Lower lobe of right lung (tissue), 2 donors: ENCODE results near the gene CKAP5. TPM values are rescaled to one million over a fixed set of nuclear protein-coding genes. Genes with fewer than 3 reads are reported as not detected.

Source experiments
- ATAC-seq, 2 donors: fragments of 200-7000 bp; cut with Tn5 transposase; one replicate each; pipeline ENCODE4 v1.9.1; 2020 to 2022; ENCODE audit warnings: mild to moderate bottlenecking in 2 of 2, moderate library complexity in 2 of 2
- DNase-seq: peaks from one replicate; pipeline ENCODE4 v3.0.0-alpha.2; 2020
- H3K27ac ChIP-seq: fragments of 200-600 bp; one replicate; pipeline ENCODE4 v1.8.0; 2022
- H3K27me3 ChIP-seq: fragments of 200-600 bp; one replicate; pipeline ENCODE4 v1.8.0; 2022; ENCODE audit warnings: low read depth
- H3K36me3 ChIP-seq: fragments of 200-600 bp; one replicate; pipeline ENCODE4 v1.8.0; 2022; ENCODE audit warnings: mild to moderate bottlenecking
- H3K4me1 ChIP-seq: fragments of 200-600 bp; one replicate; pipeline ENCODE4 v1.8.0; 2022
- H3K4me3 ChIP-seq: fragments of 200-600 bp; one replicate; pipeline ENCODE4 v1.8.0; 2022; ENCODE audit warnings: mild to moderate bottlenecking
- H3K9me3 ChIP-seq: fragments of 200-600 bp; one replicate; pipeline ENCODE4 v1.8.0; 2022
- CTCF ChIP-seq: fragments of 200-600 bp; IDR thresholded peaks from one replicate; pipeline ENCODE4 v1.8.0; 2022; ENCODE audit warnings: antibody characterized with exemption, mild to moderate bottlenecking
- intact Hi-C: fragments of 100-400 bp; cut with DNase I; formaldehyde crosslinking; loops from one replicate; pipeline ENCODE4 v1.11.0; 2022
- total RNA-seq: library from RNA; stranded (reverse); fragmentation: NEBNext Ultra II Directional; extraction: Animal tissue kit (Norgen Biotek cat#: 25700); gene quantifications from one replicate; pipeline ENCODE4 v1.2.1, GENCODE V29; 2021
- donor health status: DM: no; HTN: yes; CAD: no; lungs with severe emphysema.

Gene CKAP5
- total RNA-seq, 1 donor from 2014 or later, result 59.7 TPM

DNA sequence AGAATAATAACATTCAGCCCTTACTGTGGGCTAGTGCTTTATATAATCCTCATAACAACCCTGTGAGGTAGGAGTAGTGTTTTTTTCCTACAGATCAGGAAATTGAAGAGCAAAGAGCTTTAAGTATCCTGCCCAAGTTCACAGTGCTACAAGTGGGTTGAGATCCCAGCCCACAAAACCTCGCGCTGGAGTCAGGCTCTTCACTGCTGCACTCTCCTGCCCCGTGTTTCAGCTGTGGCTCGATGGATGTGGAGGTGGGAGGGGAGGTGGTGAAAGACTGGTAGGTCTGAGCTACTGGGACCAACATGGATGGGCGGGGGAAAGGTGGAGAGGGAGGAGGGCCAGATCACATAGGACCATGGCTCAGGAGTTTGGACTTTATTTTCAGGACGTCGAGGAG lies 139.2 kb downstream of the CKAP5 start:
- DNase-seq (no peak), ATAC-seq (no peak)
- intact Hi-C loops, result no loop called here
- Histone ChIP-seq H3K27me3 (no peaks in the 10 kb centered on the region), H3K4me3 (no peak overlapping the region), H3K27ac (no peak overlapping the region), H3K4me1 (peaks cover 13% of the 10 kb centered on the region), H3K9me3 (no peaks in the 10 kb centered on the region), H3K36me3 (peaks cover 52% of the 10 kb centered on the region)
- no peak for TF ChIP-seq CTCF

DNA sequence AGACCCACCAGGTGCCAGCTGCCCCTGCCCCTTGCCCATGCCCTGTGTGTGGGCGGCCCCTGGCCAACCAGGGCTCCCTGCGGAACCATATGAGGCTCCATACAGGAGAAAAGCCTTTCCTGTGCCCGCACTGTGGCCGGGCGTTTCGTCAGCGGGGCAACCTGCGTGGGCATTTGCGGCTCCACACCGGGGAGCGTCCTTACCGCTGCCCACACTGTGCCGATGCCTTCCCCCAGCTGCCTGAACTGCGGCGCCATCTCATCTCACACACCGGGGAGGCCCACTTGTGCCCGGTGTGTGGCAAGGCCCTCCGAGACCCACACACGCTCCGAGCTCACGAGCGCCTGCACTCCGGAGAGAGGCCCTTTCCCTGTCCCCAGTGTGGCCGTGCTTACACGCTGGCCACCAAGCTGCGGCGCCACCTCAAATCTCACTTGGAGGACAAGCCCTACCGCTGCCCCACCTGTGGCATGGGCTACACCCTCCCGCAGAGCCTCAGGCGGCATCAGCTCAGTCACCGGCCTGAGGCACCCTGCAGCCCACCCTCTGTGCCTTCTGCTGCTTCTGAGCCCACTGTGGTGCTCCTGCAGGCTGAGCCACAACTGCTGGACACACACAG lies 140.9 kb downstream of the CKAP5 start:
- intact Hi-C loops, result no loop called here
- H3K4me3 ChIP-seq, result no peak overlapping the region
- DNase-seq (no peak), ATAC-seq (no peak)
- peaks cover 52% of the 10 kb centered on the region for H3K36me3 ChIP-seq
- H3K4me1 ChIP-seq, result peaks cover 20% of the 10 kb centered on the region
- no peaks in the 10 kb centered on the region for H3K27me3 ChIP-seq
- H3K9me3 ChIP-seq, result no peaks in the 10 kb centered on the region
- no peak for TF ChIP-seq CTCF
- no peak overlapping the region for H3K27ac ChIP-seq

- peaks cover 55% of the 10 kb centered on the region for H3K4me1 ChIP-seq
- intact Hi-C loops, result no loop called here
Observed at GRCh38 chr11:46701078-46701654, 144.9 kb downstream of the CKAP5 start.

GRCh38 chr11:46700241-46701077 lies 145.6 kb downstream of the CKAP5 start, which contains the start of the genes ARHGAP1 and ZNF408:
Gene ARHGAP1, minus strand, starts transcription at chr11:46700619. Its CDS starts 4,512 bp downstream, at chr11:46696107.
Gene ZNF408, plus strand, starts transcription at chr11:46701031. Its CDS starts 17 bp downstream, at chr11:46701048.
- TF ChIP-seq CTCF, result no peak
- peak; percentile 99 for ATAC-seq

More at GRCh38 chr11:46701078-46701654, 144.9 kb downstream of the CKAP5 start:
- peak overlapping the region; percentile 98 for H3K4me3 ChIP-seq
- H3K27ac ChIP-seq, result peak overlapping the region; percentile 93
- TF ChIP-seq CTCF, result no peak
- no peaks in the 10 kb centered on the region for H3K9me3 ChIP-seq
- H3K27me3 ChIP-seq, result no peaks in the 10 kb centered on the region
- ATAC-seq, result peak in 1 of 2 donors; percentile 1
- no peak for DNase-seq
- H3K36me3 ChIP-seq, result peaks cover 49% of the 10 kb centered on the region

DNA sequence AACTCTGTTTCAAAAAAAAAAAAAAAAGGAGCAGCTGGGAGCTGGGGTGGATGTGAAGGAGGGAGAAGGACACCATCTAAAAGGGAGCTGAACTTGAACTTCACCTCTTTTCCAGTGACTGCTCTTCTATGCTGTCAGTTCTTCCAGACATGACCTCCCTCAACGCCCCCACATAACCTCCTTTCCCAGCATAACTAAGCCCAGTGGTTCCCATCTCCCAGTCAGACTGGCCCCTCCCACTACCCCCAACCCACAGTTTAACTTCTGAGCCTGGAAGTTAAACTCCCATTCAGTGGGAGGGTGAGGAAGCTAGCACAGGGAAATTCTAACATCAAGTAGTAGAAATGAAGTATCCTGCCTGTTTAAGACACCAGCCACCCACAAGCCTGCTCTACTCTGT lies 147.5 kb downstream of the CKAP5 start:
- Histone ChIP-seq H3K27me3 (no peaks in the 10 kb centered on the region), H3K27ac (no peak overlapping the region), H3K4me3 (no peak overlapping the region), H3K9me3 (no peaks in the 10 kb centered on the region), H3K4me1 (peaks cover 60% of the 10 kb centered on the region), H3K36me3 (peaks cover 49% of the 10 kb centered on the region)
- TF ChIP-seq CTCF, result no peak
- ATAC-seq, result no peak
- DNase-seq, result no peak
- intact Hi-C loops, result no loop called here

More at GRCh38 chr11:46700241-46701077, 145.6 kb downstream of the CKAP5 start, which contains the start of the genes ARHGAP1 and ZNF408:
- DNase-seq, result peak; percentile 100
- H3K27ac ChIP-seq, result peak within 1 kb of the TSS; percentile 93
- peak within 1 kb of the TSS; percentile 98 for H3K4me3 ChIP-seq
- H3K27me3 ChIP-seq, result no peaks in the 10 kb centered on the region
- H3K4me1 ChIP-seq, result peaks cover 60% of the 10 kb centered on the region
- no peaks in the 10 kb centered on the region for H3K9me3 ChIP-seq
- intact Hi-C loops, result no loop called here
- H3K36me3 ChIP-seq, result peaks cover 49% of the 10 kb centered on the region
